T1000 (cell line): ENCODE results near the gene MAFB.
A peak's percentile ranks its signal among the peaks of the same experiment; 100 is the strongest.
"Not testable (repeated sequence)": the region's sequence is repeated elsewhere in the genome, so short reads cannot be mapped to it uniquely, and the experiment has no call there.

Source experiments
- DNase-seq: peaks from one replicate; lab custom pipeline; 2025; ENCODE audit warnings: mixed read lengths; lab: John Stamatoyannopoulos, UW

Gene MAFB

DNA sequence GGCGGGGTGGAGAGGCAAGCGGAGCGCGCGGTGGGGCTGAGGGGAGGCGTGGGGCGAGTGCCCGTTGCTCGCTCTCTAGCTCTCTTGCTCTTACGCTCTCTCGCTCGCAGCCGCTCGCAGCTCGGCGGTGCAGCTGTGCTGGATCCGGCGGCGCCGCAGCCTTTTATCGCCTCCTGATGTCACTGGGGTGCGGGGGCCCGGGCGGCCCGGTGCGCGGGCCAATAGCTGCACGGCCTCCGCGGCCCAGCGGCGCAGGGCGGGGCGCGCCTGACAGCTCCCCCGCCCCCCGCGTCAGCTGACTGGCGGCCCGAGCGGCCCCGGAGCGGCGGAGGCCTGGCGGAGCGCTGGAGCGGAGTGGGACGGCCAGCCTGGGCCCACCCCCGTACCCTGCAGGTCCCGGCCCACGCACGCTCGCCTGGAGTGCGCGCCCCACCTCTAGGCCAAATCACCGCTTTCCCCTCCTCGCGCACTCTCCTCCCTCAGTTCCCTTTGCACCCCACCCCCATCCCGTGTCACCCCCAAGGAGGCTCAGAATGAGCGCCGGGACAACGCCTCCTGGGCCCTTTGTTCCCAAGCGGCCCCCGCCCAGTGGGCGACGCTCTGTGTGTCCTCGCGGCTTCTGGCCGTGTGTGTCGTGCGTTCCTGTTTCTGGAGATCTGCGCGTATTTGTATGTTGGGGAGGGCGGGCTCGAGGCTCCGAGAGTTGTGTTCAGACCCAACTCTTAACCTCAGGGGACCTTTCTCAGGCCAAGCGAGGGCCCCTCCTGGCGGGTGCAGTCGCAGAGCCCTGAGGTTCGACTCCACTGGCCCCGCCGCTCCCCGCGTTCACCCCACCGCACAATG lies at the start of gene MAFB:
TSS of gene MAFB (minus strand) at position 137 of the 843 bp plus-strand sequence. CDS start 386 bp downstream, outside the sequence.
- DNase-seq = peak; percentile 97

DNA sequence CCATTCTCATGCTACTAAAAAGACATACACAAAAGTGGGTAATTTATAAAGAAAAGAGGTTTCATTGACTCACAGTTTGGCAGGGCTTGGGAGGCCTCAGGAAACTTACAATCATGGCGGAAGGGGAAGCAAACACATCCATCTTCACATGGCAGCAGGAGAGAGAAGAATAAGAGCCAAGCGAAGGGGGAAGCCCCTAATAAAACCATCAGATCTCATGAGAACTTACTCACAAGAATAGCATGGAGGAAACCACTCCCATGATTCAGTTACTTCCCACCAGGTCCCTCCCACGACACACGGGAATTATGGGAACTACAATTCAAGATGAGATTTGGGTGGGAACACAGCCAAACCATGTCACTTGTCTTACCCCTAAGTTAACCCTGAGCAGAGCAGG lies 47.4 kb upstream of the MAFB start:
- not testable (repeated sequence) for DNase-seq

DNA sequence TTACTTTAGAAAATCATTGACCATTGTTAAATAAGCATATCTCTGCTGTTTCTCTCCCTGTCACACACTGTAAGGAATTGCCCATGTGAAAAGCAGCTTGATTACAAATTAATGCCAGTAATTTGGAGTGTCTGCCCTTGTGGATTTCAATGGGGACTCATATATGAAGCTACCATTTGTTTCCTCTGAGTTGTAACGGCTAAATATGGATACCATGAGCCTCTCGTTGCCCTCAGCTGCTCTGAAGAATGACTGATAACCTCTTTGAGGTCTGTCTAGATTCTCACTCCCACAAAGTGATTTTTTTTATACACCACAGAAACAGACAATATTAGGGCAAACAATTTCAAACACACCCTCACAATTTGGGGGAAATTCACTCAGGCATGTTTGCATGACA lies 40.0 kb upstream of the MAFB start:
- no peak for DNase-seq

- no peak for DNase-seq
Measured at GRCh38 chr20:40728470-40728869, 39.4 kb upstream of the MAFB start.

- DNase-seq = no peak
Measured at GRCh38 chr20:40727960-40728359, 38.9 kb upstream of the MAFB start.

DNA sequence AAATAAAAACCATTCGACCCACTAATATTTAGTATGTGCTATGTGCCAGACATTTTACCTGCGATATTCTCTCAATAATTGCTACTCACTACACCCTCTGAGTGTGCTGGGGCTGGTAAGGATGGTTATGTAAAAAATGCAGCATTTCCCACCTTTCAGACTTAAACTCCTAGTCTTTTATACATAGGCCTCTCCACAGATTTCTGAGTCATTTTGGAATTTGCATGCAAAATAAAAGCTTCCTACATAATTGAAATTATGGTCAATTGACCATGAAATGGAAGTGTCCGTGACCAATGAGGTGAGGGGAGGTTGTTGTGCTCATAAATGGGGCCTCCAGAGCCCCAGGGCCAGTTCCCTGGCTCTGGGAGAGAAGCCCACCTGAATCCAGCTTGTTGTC lies 37.7 kb upstream of the MAFB start:
- DNase-seq = no peak

- no peak for DNase-seq
Measured at GRCh38 chr20:40724566-40724965, 35.5 kb upstream of the MAFB start.

DNA sequence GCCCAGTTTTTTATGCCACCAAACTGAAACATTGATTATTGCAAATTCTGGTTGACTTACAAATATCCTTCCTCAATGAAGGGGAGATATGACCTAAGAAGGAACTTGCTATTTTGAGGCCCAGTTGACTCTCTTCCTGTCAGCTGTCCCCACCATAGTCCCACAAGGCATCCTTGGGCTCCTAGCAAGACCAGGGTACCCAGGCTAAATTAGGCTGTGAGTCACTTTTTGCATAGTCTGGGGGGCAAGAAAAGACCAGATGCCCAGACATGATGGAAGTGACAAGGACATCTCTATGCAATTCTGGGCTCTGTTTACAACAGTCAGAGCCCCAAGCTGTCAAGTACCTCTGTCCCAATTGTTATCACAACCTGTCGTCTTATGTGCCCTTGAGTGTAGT lies 31.8 kb upstream of the MAFB start:
- no peak for DNase-seq

- DNase-seq = no peak
Measured at GRCh38 chr20:40720099-40720498, 31.1 kb upstream of the MAFB start.

- DNase-seq = no peak
Measured at GRCh38 chr20:40718982-40719729, 30.1 kb upstream of the MAFB start.

DNA sequence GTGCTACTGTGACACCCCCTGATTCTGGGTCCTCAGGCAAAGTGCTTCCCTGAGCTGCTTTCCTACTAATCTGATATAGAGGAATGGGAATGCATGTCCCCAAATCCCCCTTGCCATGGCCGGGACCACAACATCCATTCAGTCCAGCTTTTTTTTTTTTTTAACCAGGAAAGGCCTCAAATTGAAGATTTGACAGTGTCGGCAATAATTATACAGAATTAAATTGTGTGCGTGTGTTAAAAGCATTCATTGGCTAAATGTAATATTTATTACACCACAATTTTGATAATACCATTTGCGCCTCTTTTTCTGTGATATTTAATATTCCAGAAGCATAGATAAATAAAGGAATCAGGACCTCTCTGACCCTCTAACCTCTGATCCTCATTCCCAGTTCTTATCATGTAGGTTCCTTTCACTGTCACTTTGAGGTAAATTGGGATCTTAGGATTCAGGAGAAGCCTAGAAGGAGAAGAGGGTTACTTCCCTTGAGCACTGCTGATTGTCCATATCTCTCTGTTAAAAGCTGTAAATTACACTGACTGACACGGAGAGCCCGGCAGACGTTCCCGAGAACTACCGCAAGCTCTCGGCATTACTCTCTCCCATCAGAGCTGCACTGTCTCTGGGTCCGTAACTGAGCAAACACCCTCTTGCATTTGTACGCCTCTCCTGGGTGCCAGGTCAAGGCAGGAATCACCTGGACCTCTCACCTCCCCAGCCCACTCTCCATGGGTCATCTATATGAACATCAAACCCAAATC lies 29.4 kb upstream of the MAFB start:
- no peak for DNase-seq

DNA sequence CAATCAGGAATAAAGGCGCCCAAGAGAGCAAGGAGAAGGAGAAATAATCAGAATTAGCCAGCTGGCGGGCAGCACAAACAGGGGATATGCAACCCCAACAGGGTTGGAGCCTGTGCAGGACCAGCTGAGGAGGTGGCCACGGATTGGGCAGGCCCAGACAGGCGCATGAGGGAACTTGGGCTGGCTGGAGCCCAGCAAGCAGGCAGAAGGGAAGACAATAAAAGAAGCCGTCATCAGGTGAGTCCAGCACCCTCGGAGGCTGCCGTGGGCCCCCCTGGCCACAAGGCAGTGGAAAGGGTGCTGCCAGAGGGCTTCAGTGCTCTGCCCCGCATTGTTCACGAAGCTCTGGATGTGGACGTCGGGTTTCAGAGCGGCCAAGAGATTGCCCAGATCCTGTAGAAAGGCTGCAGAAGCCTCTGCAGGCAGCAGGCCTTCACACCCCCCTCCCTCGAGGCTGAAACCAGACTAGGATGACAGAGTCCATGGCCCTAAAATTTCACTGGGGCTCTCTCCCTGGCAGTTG lies 28.4 kb upstream of the MAFB start:
- DNase-seq = no peak

DNA sequence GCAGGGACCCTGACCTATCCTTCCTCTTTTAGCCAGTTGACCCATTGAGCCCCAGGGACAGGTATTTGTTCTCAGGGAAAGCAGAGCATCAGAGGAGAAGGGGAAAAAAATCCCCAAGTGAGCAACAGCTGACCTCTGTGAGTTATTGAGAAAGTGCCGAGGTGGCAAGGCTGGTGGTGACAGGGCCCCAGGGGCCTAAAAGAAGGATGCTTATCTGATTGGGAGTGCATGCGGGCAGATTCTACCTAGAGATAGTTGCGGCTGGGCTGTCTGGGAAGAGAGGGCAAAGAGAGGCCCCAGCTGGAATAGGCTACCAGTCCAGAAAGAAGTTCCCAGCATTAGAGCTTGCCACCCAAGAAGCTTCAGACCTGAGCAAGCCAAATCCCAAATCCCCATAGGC lies 26.5 kb upstream of the MAFB start:
- DNase-seq = no peak

DNA sequence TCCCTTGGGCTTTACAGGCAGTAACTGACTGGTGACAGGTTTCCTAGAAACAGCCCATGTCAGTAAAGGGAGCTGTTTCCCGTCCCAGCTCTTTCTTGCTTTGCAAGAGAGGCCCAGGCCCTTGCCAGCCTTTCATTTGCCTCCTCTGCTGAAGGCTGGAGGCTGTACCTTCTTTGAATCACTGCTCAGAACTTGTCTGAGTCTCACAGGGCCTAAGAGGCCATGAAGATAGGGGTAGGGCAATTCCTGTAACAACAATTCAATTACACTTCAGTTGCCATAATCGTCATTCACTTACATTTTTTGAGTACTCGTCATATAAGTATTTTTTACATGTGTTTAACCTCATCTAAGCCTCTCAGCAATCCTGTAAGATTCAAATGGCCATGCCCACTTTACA lies 25.9 kb upstream of the MAFB start:
- no peak for DNase-seq

DNA sequence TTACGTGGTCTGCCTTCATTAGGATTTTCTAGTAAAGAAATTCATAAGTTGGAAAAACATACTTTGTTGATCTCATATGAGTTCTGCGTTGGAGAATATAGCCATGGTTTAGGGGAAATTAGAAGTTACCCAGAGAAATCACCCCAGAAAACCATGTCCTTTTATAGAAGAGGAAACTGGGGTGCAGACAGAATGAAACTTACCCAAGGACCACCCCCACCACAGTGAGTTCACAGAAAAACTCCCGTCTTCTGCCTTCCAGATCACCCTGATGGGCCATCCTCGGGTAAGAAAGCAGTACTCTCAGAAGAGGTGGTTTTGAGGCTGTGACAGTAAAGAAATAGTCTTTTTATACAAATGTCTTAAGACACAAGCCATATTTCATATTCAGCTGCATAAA lies 25.1 kb upstream of the MAFB start:
- DNase-seq = no peak

- DNase-seq = no peak
Measured at GRCh38 chr20:40713508-40713907, 24.5 kb upstream of the MAFB start.

- DNase-seq = no peak
Measured at GRCh38 chr20:40711079-40711478, 22.0 kb upstream of the MAFB start.

GRCh38 chr20:40710603-40711002 lies 21.6 kb upstream of the MAFB start:
- no peak for DNase-seq

- DNase-seq = no peak
Measured at GRCh38 chr20:40706977-40707582, 18.0 kb upstream of the MAFB start.

- no peak for DNase-seq
Measured at GRCh38 chr20:40705413-40705812, 16.4 kb upstream of the MAFB start.

- DNase-seq = no peak
Measured at GRCh38 chr20:40704828-40705227, 15.8 kb upstream of the MAFB start.

DNA sequence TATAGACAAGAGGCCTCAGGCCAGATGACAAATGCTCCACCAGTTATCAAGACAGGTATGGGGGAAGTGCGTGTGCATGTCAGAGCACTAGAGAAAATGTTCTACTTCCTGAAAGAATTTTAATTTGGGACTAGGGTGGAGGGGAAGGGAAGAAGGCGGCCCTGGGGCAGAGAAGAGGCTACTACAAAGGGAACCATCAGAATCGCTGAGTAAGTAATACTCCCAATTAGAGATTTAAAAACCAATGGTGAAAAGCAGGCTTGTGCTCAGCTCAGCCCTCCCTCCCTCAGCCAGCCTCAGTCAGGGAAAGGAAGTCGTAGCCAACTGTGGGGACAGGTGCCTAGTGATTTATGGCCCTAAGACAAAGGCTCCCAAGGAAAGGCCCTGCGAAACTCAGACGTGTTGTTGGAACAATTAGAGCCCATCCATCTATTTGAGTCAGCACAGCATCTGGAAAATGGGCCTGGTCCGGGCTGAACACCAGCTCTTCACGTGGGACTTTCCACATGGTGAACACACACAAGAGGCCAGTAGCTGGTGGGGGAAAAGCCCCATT lies 15.0 kb upstream of the MAFB start:
- DNase-seq = no peak
